ENCODE data around the gene GSTM1. TPM values are rescaled to one million over a fixed set of nuclear protein-coding genes. Genes with fewer than 3 reads are reported as not detected.
"Not testable (repeated sequence)": the region's sequence is repeated elsewhere in the genome, so short reads cannot be mapped to it uniquely, and the experiment has no call there.

The GSTM1 gene
- total RNA-seq, 2 experiments from 2014 or later, result 0.22 TPM; not detected in 1

DNA sequence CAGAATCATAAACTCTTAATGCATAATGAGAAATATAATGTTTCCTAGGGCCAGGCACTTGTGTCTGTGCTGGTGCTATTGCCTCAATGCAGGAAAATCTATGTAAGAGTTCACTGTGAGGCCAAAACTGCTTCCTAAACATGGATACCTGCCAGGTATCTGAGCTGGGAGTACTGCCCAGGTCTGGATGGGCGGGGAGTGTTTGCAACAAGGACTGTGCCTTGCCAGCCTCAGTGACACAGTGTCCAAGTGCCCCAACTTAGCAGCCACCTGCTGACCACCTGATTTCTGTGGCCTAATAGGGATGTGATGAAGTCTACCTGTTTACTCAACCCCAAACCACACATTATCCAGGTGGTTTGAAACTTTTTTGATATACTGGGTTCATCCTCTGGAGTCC, 2.2 kb upstream of the GSTM1 start:
- H3K4me3 Mint-ChIP-seq; H3K27me3 Mint-ChIP-seq; DNase-seq; intact Hi-C loops (cut with micrococcal nuclease); POLR2A ChIA-PET; CTCF ChIA-PET; H3K27ac Mint-ChIP-seq; H3K36me3 Mint-ChIP-seq; H3K9me3 Mint-ChIP-seq; H3K4me1 Mint-ChIP-seq (ENCODE audit: low read depth): not testable (repeated sequence)

GRCh38 chr1:109685890-109686289, 1.7 kb upstream of the GSTM1 start:
- H3K4me3 Mint-ChIP-seq; H3K27ac Mint-ChIP-seq; H3K36me3 Mint-ChIP-seq; H3K27me3 Mint-ChIP-seq; intact Hi-C loops (cut with micrococcal nuclease); H3K9me3 Mint-ChIP-seq; DNase-seq; H3K4me1 Mint-ChIP-seq (ENCODE audit: low read depth); POLR2A ChIA-PET; CTCF ChIA-PET: not testable (repeated sequence)

DNA sequence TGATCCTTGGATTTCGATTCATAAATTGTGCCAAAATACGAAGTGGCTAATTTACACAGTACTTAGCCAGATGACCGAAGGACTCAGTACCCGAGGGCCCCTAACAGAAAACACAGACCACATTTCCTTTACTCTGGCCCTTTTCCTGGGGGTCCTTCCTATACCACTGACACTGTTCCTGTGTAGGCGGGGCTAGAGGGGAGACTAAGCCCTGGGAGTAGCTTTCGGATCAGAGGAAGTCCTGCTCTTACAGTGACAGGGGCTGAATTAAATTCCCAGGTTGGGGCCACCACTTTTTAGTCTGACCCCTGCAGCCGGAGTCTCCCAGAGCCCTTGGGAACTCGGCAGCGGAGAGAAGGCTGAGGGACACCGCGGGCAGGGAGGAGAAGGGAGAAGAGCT, 508 bp upstream of the GSTM1 start:
- H3K9me3 Mint-ChIP-seq; H3K36me3 Mint-ChIP-seq; POLR2A ChIA-PET; H3K4me1 Mint-ChIP-seq (ENCODE audit: low read depth); H3K4me3 Mint-ChIP-seq; intact Hi-C loops (cut with micrococcal nuclease); H3K27me3 Mint-ChIP-seq; DNase-seq; H3K27ac Mint-ChIP-seq; CTCF ChIA-PET: not testable (repeated sequence)

DNA sequence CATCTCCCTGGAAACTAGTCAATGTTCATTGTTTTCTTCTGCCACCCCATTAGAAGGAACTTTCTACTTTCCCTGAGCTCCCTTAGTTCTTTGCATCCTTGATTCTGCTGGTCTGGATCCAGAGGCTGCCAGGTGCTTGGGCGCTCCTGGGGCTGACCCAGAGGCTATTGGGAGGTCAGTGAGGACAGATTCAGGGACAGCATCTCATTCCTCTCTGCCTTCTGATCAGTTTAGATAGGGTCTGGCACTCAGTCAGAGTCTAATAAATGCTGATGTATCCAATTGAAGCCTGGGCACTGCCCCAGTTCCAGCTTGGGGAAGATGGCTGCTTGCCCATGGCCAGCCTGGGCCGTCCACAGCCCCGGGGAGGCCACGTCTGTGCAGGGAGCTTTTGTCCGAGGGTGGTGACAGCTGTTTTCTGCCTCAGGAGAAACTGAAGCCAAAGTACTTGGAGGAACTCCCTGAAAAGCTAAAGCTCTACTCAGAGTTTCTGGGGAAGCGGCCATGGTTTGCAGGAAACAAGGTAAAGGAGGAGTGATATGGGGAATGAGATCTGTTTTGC, 2.3 kb downstream of the GSTM1 start:
- Mint-ChIP-seq H3K27me3 (no peaks in the 10 kb centered on the region), H3K4me1 (ENCODE audit: low read depth) (no peaks in the 10 kb centered on the region), H3K9me3 (no peaks in the 10 kb centered on the region), H3K4me3 (no peak overlapping the region), H3K27ac (no peak overlapping the region), H3K36me3 (no peaks in the 10 kb centered on the region)
- no peak for DNase-seq
- intact Hi-C loops (cut with micrococcal nuclease), result no loop called here
- CTCF ChIA-PET, result no interaction called here
- POLR2A ChIA-PET, result no interaction called here

DNA sequence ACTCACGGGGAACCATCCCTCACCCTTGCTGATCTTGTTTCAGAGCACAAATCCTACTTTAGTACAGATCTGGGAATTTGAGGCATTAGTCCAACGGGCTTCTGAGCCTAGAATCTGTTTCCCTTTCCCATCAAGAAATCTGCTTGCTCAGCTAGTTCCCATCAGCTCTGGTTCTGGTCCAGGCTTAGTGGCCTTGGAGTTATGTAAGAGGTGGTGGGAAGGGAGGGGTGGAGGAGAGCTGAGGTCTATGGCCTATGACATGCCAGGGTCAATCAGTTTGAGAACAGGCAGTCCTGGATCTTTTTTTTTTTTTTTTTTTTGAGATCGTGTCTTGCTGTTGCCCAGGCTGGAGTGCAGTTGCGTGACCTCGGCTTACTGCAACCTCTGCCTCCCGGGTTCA, 4.1 kb downstream of the GSTM1 start:
- no peak overlapping the region for H3K4me3 Mint-ChIP-seq
- ChIA-PET CTCF (no interaction called here), POLR2A (no interaction called here)
- H3K36me3 Mint-ChIP-seq, result no peaks in the 10 kb centered on the region
- no peak for DNase-seq
- H3K27ac Mint-ChIP-seq, result no peak overlapping the region
- H3K4me1 Mint-ChIP-seq (ENCODE audit: low read depth), result no peaks in the 10 kb centered on the region
- no peaks in the 10 kb centered on the region for H3K27me3 Mint-ChIP-seq
- intact Hi-C loops (cut with micrococcal nuclease), result no loop called here
- no peaks in the 10 kb centered on the region for H3K9me3 Mint-ChIP-seq

GRCh38 chr1:109694400-109694799, 6.8 kb downstream of the GSTM1 start:
- H3K27ac Mint-ChIP-seq; H3K9me3 Mint-ChIP-seq; H3K36me3 Mint-ChIP-seq; intact Hi-C loops (cut with micrococcal nuclease); H3K27me3 Mint-ChIP-seq; H3K4me3 Mint-ChIP-seq; CTCF ChIA-PET; H3K4me1 Mint-ChIP-seq (ENCODE audit: low read depth); POLR2A ChIA-PET; DNase-seq: not testable (repeated sequence)

DNA sequence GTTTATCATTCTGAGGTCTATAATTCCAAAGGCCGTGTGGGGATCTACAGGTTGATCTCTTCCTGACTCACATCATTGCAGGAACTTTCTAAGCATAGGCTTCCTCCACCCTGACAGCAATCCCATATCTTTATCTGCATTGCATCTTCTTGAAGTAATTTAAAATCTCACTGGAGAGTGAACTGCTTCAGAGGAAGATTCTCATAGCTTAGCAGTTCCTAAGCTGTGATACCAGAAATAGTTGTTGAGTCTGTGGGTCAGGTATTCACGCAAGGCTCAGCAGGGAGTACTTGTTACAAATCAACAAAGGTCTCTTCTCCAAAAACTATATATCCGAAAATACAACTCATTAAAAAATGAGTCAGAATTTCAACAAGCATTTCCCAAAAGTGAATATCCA, 7.5 kb downstream of the GSTM1 start:
- POLR2A ChIA-PET; H3K27me3 Mint-ChIP-seq; H3K27ac Mint-ChIP-seq; CTCF ChIA-PET; H3K36me3 Mint-ChIP-seq; DNase-seq; intact Hi-C loops (cut with micrococcal nuclease); H3K4me3 Mint-ChIP-seq; H3K4me1 Mint-ChIP-seq (ENCODE audit: low read depth); H3K9me3 Mint-ChIP-seq: not testable (repeated sequence)

DNA sequence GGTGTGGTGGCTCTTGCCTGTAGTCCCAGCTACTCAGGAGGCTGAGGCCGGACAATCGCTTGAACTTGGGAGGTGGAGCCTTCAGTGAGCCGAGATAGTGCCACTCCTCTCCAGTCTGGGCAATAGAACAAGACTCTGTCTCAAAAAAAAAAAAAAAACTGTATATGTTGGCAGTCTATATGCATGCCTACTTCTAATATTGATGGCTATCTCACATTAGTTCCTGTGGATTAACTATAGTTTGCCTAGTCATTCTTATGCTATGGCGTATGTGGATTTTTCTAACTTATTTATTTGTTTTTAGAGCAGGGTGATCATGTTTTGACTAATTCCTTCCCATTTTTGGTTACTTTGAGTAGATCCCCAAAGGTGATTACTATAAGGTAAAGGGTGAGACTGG, 9.4 kb downstream of the GSTM1 start:
- H3K9me3 Mint-ChIP-seq, result no peaks in the 10 kb centered on the region
- no peaks in the 10 kb centered on the region for H3K4me1 Mint-ChIP-seq (ENCODE audit: low read depth)
- no peak overlapping the region for H3K4me3 Mint-ChIP-seq
- ChIA-PET CTCF (no interaction called here), POLR2A (no interaction called here)
- no peak overlapping the region for H3K27ac Mint-ChIP-seq
- intact Hi-C loops (cut with micrococcal nuclease), result no loop called here
- no peak for DNase-seq
- H3K27me3 Mint-ChIP-seq, result no peaks in the 10 kb centered on the region
- H3K36me3 Mint-ChIP-seq, result no peaks in the 10 kb centered on the region

DNA sequence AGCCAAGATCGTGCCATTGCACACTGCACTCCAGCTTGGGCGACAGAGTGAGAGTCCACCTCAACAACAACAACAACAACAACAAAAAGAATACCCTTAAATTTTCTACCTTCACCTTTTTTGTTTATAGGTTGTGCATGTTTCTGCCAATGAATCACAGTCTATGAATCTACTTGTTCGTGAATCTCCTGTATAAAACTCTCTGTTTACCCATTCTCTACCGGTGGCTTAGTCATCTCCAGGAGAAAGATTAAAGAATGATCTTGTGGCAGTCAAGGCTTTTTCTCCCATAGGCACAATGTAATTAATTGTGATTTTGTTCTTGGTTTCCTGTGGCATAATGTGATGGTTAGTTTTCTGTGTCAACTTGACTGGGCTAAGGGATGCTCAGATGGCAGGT, 10.2 kb downstream of the GSTM1 start:
- H3K9me3 Mint-ChIP-seq; H3K27ac Mint-ChIP-seq; POLR2A ChIA-PET; intact Hi-C loops (cut with micrococcal nuclease); H3K4me1 Mint-ChIP-seq (ENCODE audit: low read depth); H3K36me3 Mint-ChIP-seq; H3K4me3 Mint-ChIP-seq; CTCF ChIA-PET; H3K27me3 Mint-ChIP-seq; DNase-seq: not testable (repeated sequence)

DNA sequence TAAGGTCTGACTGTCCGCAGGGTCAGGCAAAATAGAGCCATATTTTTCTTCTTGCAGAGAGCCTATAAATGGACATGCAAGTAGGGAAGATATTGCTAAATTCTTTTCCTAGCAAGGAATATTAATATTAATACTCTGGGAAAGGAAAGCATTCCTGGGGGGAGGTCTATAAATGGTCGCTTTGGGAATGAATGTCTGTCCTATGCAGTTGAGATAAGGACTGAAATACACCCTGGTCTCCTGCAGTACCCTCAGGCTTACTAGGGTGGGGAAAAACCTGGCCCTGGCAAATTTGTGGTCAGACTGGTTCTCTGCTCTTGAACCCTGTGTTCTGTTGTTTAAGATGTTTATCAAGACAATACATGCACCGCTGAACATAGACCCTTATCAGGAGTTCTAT, 15.3 kb downstream of the GSTM1 start:
- intact Hi-C loops (cut with micrococcal nuclease); H3K27ac Mint-ChIP-seq; DNase-seq; H3K4me3 Mint-ChIP-seq; H3K27me3 Mint-ChIP-seq; CTCF ChIA-PET; H3K4me1 Mint-ChIP-seq (ENCODE audit: low read depth); H3K36me3 Mint-ChIP-seq; POLR2A ChIA-PET: not testable (repeated sequence)
- H3K9me3 Mint-ChIP-seq, result peaks cover 12% of the 10 kb centered on the region

- intact Hi-C loops (cut with micrococcal nuclease), result no loop called here
- peaks cover 9% of the 10 kb centered on the region for H3K27me3 Mint-ChIP-seq
Observed at GRCh38 chr1:109704173-109704572, 16.6 kb downstream of the GSTM1 start.

GRCh38 chr1:109705411-109705810, 17.8 kb downstream of the GSTM1 start:
- Mint-ChIP-seq H3K27me3 (peaks cover 9% of the 10 kb centered on the region), H3K4me3 (no peak overlapping the region), H3K4me1 (ENCODE audit: low read depth) (no peaks in the 10 kb centered on the region), H3K36me3 (peaks cover 4% of the 10 kb centered on the region), H3K27ac (no peak overlapping the region), H3K9me3 (peaks cover 27% of the 10 kb centered on the region)
- no peak for DNase-seq
- POLR2A ChIA-PET, result no interaction called here
- CTCF ChIA-PET, result interaction anchor here (1.4 to 2.5 kb wide), 2 partner anchors 65 to 278 kb away, joined by 3 to 12 read pairs; no protein-coding TSS in a partner anchor
- intact Hi-C loops (cut with micrococcal nuclease), result no loop called here

More at GRCh38 chr1:109704173-109704572, 16.6 kb downstream of the GSTM1 start:
- no peak overlapping the region for H3K27ac Mint-ChIP-seq
- peaks cover 4% of the 10 kb centered on the region for H3K36me3 Mint-ChIP-seq
- no peaks in the 10 kb centered on the region for H3K4me1 Mint-ChIP-seq (ENCODE audit: low read depth)
- ChIA-PET POLR2A (no interaction called here), CTCF (interaction anchor here (2.5 kb wide), 1 partner anchor 64 kb away, joined by 12 read pairs; no protein-coding TSS in a partner anchor)
- H3K4me3 Mint-ChIP-seq, result no peak overlapping the region
- no peak for DNase-seq
- peaks cover 22% of the 10 kb centered on the region for H3K9me3 Mint-ChIP-seq

DNA sequence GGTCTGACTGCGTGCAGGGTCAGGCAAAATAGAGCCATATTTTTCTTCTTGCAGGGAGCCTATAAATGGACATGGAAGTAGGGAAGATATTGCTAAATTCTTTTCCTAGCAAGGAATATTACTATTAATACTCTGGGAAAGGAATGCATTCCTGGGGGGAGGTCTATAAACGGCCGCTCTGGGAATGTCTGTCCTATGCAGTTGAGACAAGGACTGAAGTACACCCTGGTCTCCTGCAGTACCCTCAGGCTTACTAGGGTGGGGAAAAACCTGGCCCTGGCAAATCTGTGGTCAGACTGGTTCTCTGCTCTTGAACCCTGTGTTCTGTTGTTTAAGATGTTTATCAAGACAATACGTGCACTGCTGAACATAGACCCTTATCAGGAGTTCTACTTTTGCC, 21.3 kb downstream of the GSTM1 start:
- DNase-seq; H3K4me3 Mint-ChIP-seq; POLR2A ChIA-PET; H3K27ac Mint-ChIP-seq; CTCF ChIA-PET; intact Hi-C loops (cut with micrococcal nuclease); H3K4me1 Mint-ChIP-seq (ENCODE audit: low read depth); H3K36me3 Mint-ChIP-seq: not testable (repeated sequence)
- Mint-ChIP-seq H3K27me3 (peaks cover 14% of the 10 kb centered on the region), H3K9me3 (peaks cover 22% of the 10 kb centered on the region)

DNA sequence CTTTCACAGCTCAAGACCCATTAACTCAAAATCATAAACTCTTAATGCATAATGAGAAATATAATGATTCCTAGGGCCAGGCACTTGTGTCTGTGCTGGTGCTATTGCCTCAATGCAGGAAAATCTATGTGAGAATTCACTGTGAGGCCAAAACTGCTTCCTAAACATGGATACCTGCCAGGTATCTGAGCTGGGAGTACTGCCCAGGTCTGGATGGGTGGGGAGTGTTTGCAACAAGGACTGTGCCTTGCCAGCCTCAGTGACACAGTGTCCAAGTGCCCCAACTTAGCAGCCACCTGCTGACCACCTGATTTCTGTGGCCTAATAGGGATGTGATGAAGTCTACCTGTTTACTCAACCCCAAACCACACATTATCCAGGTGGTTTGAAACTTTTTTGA, 22.2 kb downstream of the GSTM1 start:
- Mint-ChIP-seq H3K9me3 (peaks cover 15% of the 10 kb centered on the region), H3K27me3 (peaks cover 12% of the 10 kb centered on the region)
- H3K27ac Mint-ChIP-seq; H3K36me3 Mint-ChIP-seq; POLR2A ChIA-PET; intact Hi-C loops (cut with micrococcal nuclease); H3K4me1 Mint-ChIP-seq (ENCODE audit: low read depth); H3K4me3 Mint-ChIP-seq; DNase-seq; CTCF ChIA-PET: not testable (repeated sequence)
